GM18858 (cell line): ENCODE measurements around the gene TLCD1.

Experiments
- ATAC-seq: cut with Tn5 transposase; IDR thresholded peaks from one replicate; pipeline ENCODE4 v1.9.1; 2021; ENCODE audit not compliant: unreplicated experiment

The TLCD1 gene

GRCh38 chr17:28726226-28726626 is at the start of gene TLCD1:
TSS of gene TLCD1 (minus strand) at chr17:28726233. CDS start at chr17:28726097, 136 bp downstream.
- ATAC-seq, result no peak

- no peak for ATAC-seq
Observed at GRCh38 chr17:28774206-28774605, 48.2 kb upstream of the TLCD1 start.

- ATAC-seq, result no peak
Observed at GRCh38 chr17:28773736-28774135, 47.7 kb upstream of the TLCD1 start.

- no peak for ATAC-seq
Observed at GRCh38 chr17:28765038-28765437, 39.0 kb upstream of the TLCD1 start.

GRCh38 chr17:28763804-28764266 is 37.8 kb upstream of the TLCD1 start:
- no peak for ATAC-seq

- no peak for ATAC-seq
Observed at GRCh38 chr17:28763137-28763799, 37.2 kb upstream of the TLCD1 start.

- ATAC-seq, result no peak
Observed at GRCh38 chr17:28760601-28761562, 34.8 kb upstream of the TLCD1 start.

- ATAC-seq, result no peak
Observed at GRCh38 chr17:28759256-28759865, 33.3 kb upstream of the TLCD1 start.

- no peak for ATAC-seq
Observed at GRCh38 chr17:28758411-28759121, 32.5 kb upstream of the TLCD1 start.

- no peak for ATAC-seq
Observed at GRCh38 chr17:28756049-28756804, 30.2 kb upstream of the TLCD1 start.

GRCh38 chr17:28755486-28755885 is 29.5 kb upstream of the TLCD1 start:
- ATAC-seq, result no peak

- no peak for ATAC-seq
Observed at GRCh38 chr17:28751600-28752366, 25.8 kb upstream of the TLCD1 start.

GRCh38 chr17:28750178-28751047 is 24.4 kb upstream of the TLCD1 start:
- peak; percentile 68 for ATAC-seq

GRCh38 chr17:28749516-28750177 is 23.6 kb upstream of the TLCD1 start:
- no peak for ATAC-seq

GRCh38 chr17:28748852-28749515 is 23.0 kb upstream of the TLCD1 start:
- ATAC-seq, result no peak

GRCh38 chr17:28747801-28748750 is 22.0 kb upstream of the TLCD1 start:
- no peak for ATAC-seq
